NCI-H510A treated with DMSO at 0.1 percent for 48 hours (cell line): Measurements from ENCODE around the gene RNF223.

Source experiments
- DNase-seq: peaks from one replicate; lab custom pipeline; 2025; lab: John Stamatoyannopoulos, UW

Gene RNF223

GRCh38 chr1:1027791-1028190 is 46.3 kb downstream of the RNF223 start:
- no peak for DNase-seq

GRCh38 chr1:1026599-1027413 is 47.3 kb downstream of the RNF223 start:
- no peak for DNase-seq

- DNase-seq: no peak
Observed at GRCh38 chr1:1025730-1026129, 48.4 kb downstream of the RNF223 start.

GRCh38 chr1:1024771-1025699 is 49.1 kb downstream of the RNF223 start:
- no peak for DNase-seq

GRCh38 chr1:1024149-1024770 is 49.8 kb downstream of the RNF223 start:
- DNase-seq: no peak

- DNase-seq: no peak
Observed at GRCh38 chr1:1023700-1024099, 50.4 kb downstream of the RNF223 start.

- no peak for DNase-seq
Observed at GRCh38 chr1:1022302-1023009, 51.6 kb downstream of the RNF223 start.

- no peak for DNase-seq
Observed at GRCh38 chr1:1021920-1022259, 52.2 kb downstream of the RNF223 start.

GRCh38 chr1:1021010-1021919 is 52.8 kb downstream of the RNF223 start:
- no peak for DNase-seq
